ENCODE results near the gene SYNE4.

SYNE4 gene

GRCh38 chr19:35995048-35995993 lies 13.3 kb downstream of the SYNE4 start, which contains the start of gene SDHAF1:
SDHAF1 (plus strand) TSS chr19:35995188; CDS start chr19:35995275, 87 bp downstream.
- peaks cover 21 to 36% of the 10 kb centered on the region in 2 experiments for H3K36me3 ChIP-seq (ENCODE audit: control insufficient read depth in 2 of 2, insufficient read depth in 1 of 2, low read length in 2 of 2)
- H3K9me3 ChIP-seq (ENCODE audit: control insufficient read depth, insufficient read depth, low read depth, low read length): no peaks in the 10 kb centered on the region
- H3K4me3 ChIP-seq (ENCODE audit: low read depth, low read length): peak within 1 kb of the TSS; percentile 47
- H3K4me1 ChIP-seq (ENCODE audit: control insufficient read depth, insufficient read depth, low read length): peaks cover 21% of the 10 kb centered on the region
- H3K27ac ChIP-seq (ENCODE audit: extremely low read depth, low read depth, low read length): peak within 1 kb of the TSS; percentile 84
- ChIA-PET POLR2A (interaction anchor here (0.5 to 2.3 kb wide), 10 partner anchors 10 to 238 kb away, joined by 3 to 12 read pairs (median 4); partner anchors contain the start of genes ALKBH6, POLR2I, SYNE4 and TBCB), CTCF (interaction anchor here (0.5 to 3.9 kb wide), 15 partner anchors 18 to 439 kb away, joined by 3 to 11 read pairs (median 4); partner anchors contain the start of gene ALKBH6)
- TF ChIP-seq ZNF660 (tag by site-specific recombination; IDR thresholded peaks at IDR 0.05) (peak; percentile 64), ZNF521 (tag by site-specific recombination; IDR thresholded peaks at IDR 0.05) (no peak), IKZF3 (tag by site-specific recombination; IDR thresholded peaks at IDR 0.05) (0 out of 2 replicates have a peak, but pooled peaks have one; percentile 40), ZNF341 (tag by site-specific recombination; IDR thresholded peaks at IDR 0.05; ENCODE audit: low read depth) (peak; percentile 95), ZNF514 (tag by site-specific recombination; IDR thresholded peaks at IDR 0.05) (no peak), ZNF571 (tag by site-specific recombination; IDR thresholded peaks at IDR 0.05) (no peak), RBAK (tag by site-specific recombination; IDR thresholded peaks at IDR 0.05) (no peak), ZNF398 (tag by site-specific recombination; IDR thresholded peaks at IDR 0.05) (peak; percentile 72), ZNF629 (tag by site-specific recombination; IDR thresholded peaks at IDR 0.05) (peak; percentile 97), ZBTB26 (tag by site-specific recombination; optimal IDR thresholded peaks at IDR 0.05) (peak; percentile 93), ZNF621 (tag by site-specific recombination; IDR thresholded peaks at IDR 0.05) (no peak), ZFP3 (tag by site-specific recombination; IDR thresholded peaks at IDR 0.05; ENCODE audit: low read depth) (no peak), ZBTB17 (tag by site-specific recombination; IDR thresholded peaks at IDR 0.05) (peak; percentile 87), ZNF155 (tag by site-specific recombination; IDR thresholded peaks at IDR 0.05) (no peak), ZNF433 (tag by site-specific recombination; IDR thresholded peaks at IDR 0.05; ENCODE audit: low read depth) (no peak), OSR2 (tag by site-specific recombination; IDR thresholded peaks at IDR 0.05) (no peak), ZNF391 (tag by site-specific recombination; IDR thresholded peaks at IDR 0.05; ENCODE audit: borderline replicate concordance, low read depth) (0 out of 2 replicates have a peak, but pooled peaks have one; percentile 59), ZNF561 (tag by site-specific recombination; IDR thresholded peaks at IDR 0.05; ENCODE audit: borderline replicate concordance) (peak; percentile 95), ZSCAN30 (tag by site-specific recombination; IDR thresholded peaks at IDR 0.05) (peak; percentile 93), ZNF658 (tag by site-specific recombination; IDR thresholded peaks at IDR 0.05) (no peak), ZNF202 (tag by site-specific recombination; IDR thresholded peaks at IDR 0.05; ENCODE audit: borderline replicate concordance) (no peak), ZNF223 (tag by site-specific recombination; IDR thresholded peaks at IDR 0.05) (peak; percentile 74; the same call in 1 of the 2 replicates), PRDM4 (tag by site-specific recombination; IDR thresholded peaks at IDR 0.05) (peak; percentile 61), ZNF623 (tag by site-specific recombination; IDR thresholded peaks at IDR 0.05) (no peak), ZNF169 (tag by site-specific recombination; IDR thresholded peaks at IDR 0.05) (peak; percentile 56; the same call in 1 of the 2 replicates), ZSCAN18 (tag by site-specific recombination; IDR thresholded peaks at IDR 0.05) (peak; percentile 83), TRIM28 (IDR thresholded peaks at IDR 0.05; ENCODE audit: borderline replicate concordance, low read length) (no peak), ZNF596 (tag by site-specific recombination; IDR thresholded peaks at IDR 0.05) (0 out of 2 replicates have a peak, but pooled peaks have one; percentile 50), ZNF302 (tag by site-specific recombination; IDR thresholded peaks at IDR 0.05; ENCODE audit: low read depth) (no peak), ZSCAN23 (tag by site-specific recombination; IDR thresholded peaks at IDR 0.05) (no peak; the same call in 1 of the 2 replicates), BCL11B (tag by site-specific recombination; IDR thresholded peaks at IDR 0.05; ENCODE audit: low read depth) (peak; percentile 99), ZNF776 (tag by site-specific recombination; IDR thresholded peaks at IDR 0.05; ENCODE audit: borderline replicate concordance) (no peak)

Measured in HEK293 (cell line).